ENCODE results near the gene DMD.
"Not testable (repeated sequence)": the region's sequence is repeated elsewhere in the genome, so short reads cannot be mapped to it uniquely, and the experiment has no call there.

The DMD gene

GRCh38 chrX:31499109-31499508 lies 1712.2 kb downstream of the DMD start:
- peak; percentile 86 for DNase-seq

GRCh38 chrX:31497086-31497485 lies 1714.3 kb downstream of the DMD start:
- DNase-seq, result peak; percentile 63

GRCh38 chrX:31487951-31488350 lies 1723.4 kb downstream of the DMD start:
- no peak for DNase-seq

- DNase-seq, result peak; percentile 72
These were observed 1728.0 kb downstream of the DMD start for GRCh38 chrX:31483336-31483735.

- no peak for DNase-seq
These were observed 1730.7 kb downstream of the DMD start for GRCh38 chrX:31480696-31481095.

GRCh38 chrX:31471229-31471628 lies 1740.1 kb downstream of the DMD start:
- DNase-seq, result no peak

- DNase-seq, result not testable (repeated sequence)
These were observed 1740.6 kb downstream of the DMD start for GRCh38 chrX:31470753-31471152.

- DNase-seq, result no peak
These were observed 1746.9 kb downstream of the DMD start for GRCh38 chrX:31464306-31464915.

- DNase-seq, result no peak
These were observed 1750.1 kb downstream of the DMD start for GRCh38 chrX:31461266-31461665.

GRCh38 chrX:31459361-31459760 lies 1752.0 kb downstream of the DMD start:
- peak; percentile 4 for DNase-seq

GRCh38 chrX:31449965-31450364 lies 1761.4 kb downstream of the DMD start:
- DNase-seq, result no peak

GRCh38 chrX:31449081-31449480 lies 1762.3 kb downstream of the DMD start:
- no peak for DNase-seq

GRCh38 chrX:31445542-31445941 lies 1765.8 kb downstream of the DMD start:
- DNase-seq, result peak; percentile 44

GRCh38 chrX:31443654-31444053 lies 1767.7 kb downstream of the DMD start:
- no peak for DNase-seq

- peak; percentile 4 for DNase-seq
These were observed 1770.8 kb downstream of the DMD start for GRCh38 chrX:31440546-31440945.

- DNase-seq, result no peak
These were observed 1774.9 kb downstream of the DMD start for GRCh38 chrX:31436424-31436823.

- peak; percentile 56 for DNase-seq
These were observed 1775.8 kb downstream of the DMD start for GRCh38 chrX:31435592-31435991.

- DNase-seq, result no peak
These were observed 1777.5 kb downstream of the DMD start for GRCh38 chrX:31433856-31434255.

GRCh38 chrX:31429915-31430314 lies 1781.4 kb downstream of the DMD start:
- no peak for DNase-seq

- peak; percentile 68 for DNase-seq
These were observed 1787.7 kb downstream of the DMD start for GRCh38 chrX:31423609-31424189.

GRCh38 chrX:31421441-31421840 lies 1789.9 kb downstream of the DMD start:
- no peak for DNase-seq

- DNase-seq, result no peak
These were observed 1790.6 kb downstream of the DMD start for GRCh38 chrX:31420711-31421151.

- no peak for DNase-seq
These were observed 1791.0 kb downstream of the DMD start for GRCh38 chrX:31420302-31420701.

- peak; percentile 79 for DNase-seq
These were observed 1814.2 kb downstream of the DMD start for GRCh38 chrX:31397119-31397518.

GRCh38 chrX:31392513-31392912 lies 1818.8 kb downstream of the DMD start:
- peak; percentile 24 for DNase-seq

Data from fibroblast of skin of back (primary cell).